RWPE1 (cell line): ENCODE measurements around the gene IL17A.

Source experiments
- CTCF ChIA-PET: fragments of 350-600 bp; sonication (Branson Sonifier 250); formaldehyde crosslinking; extraction: SDS; loops from one replicate; lab custom pipeline; 2021; lab: Yijun Ruan, JAX
- POLR2A ChIA-PET: fragments of 400-600 bp; formaldehyde crosslinking; extraction: SDS; loops from one replicate; lab custom pipeline; 2020; ENCODE audit warnings: antibody characterized with exemption; ENCODE audit not compliant: low non-redundant PET; lab: Yijun Ruan, JAX
- DNase-seq: peaks from one replicate; pipeline ENCODE4 v3.0.0; 2012; ENCODE audit warnings: low spot score
- H3K27ac ChIP-seq: fragments of 450-650 bp; 2 replicates; pipeline ENCODE4 v1.5.1; 2017
- TF ChIP-seq, protein P1 (sequence below): fragments of 450-650 bp; conservative IDR thresholded peaks from 2 replicates; pipeline ENCODE4 v1.5.1; 2017; ENCODE audit warnings: low read depth, mild to moderate bottlenecking

The IL17A gene

DNA sequence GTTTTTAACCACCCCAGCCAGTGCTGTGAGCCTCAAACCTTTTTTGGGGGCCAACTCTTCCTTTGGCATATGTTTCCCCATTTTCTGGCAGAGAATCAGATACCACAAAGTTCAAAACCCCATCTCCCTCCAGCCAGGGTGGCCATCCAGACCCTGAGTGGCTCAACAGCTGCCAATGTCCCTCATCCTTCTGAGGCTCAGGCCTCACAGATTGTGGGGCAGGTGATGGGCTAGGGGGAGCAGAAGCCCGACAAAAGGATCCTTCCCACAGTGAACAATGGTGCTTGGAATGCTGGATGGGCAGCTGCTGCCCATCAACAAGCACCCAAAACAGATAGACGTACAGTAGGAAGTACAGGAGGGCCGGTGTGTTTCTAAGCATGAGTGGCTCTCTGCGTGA, 42.6 kb upstream of the IL17A start:
- CTCF ChIA-PET = no interaction called here
- POLR2A ChIA-PET = no interaction called here
- no peak overlapping the region for H3K27ac ChIP-seq
- TF ChIP-seq, protein P1, sequence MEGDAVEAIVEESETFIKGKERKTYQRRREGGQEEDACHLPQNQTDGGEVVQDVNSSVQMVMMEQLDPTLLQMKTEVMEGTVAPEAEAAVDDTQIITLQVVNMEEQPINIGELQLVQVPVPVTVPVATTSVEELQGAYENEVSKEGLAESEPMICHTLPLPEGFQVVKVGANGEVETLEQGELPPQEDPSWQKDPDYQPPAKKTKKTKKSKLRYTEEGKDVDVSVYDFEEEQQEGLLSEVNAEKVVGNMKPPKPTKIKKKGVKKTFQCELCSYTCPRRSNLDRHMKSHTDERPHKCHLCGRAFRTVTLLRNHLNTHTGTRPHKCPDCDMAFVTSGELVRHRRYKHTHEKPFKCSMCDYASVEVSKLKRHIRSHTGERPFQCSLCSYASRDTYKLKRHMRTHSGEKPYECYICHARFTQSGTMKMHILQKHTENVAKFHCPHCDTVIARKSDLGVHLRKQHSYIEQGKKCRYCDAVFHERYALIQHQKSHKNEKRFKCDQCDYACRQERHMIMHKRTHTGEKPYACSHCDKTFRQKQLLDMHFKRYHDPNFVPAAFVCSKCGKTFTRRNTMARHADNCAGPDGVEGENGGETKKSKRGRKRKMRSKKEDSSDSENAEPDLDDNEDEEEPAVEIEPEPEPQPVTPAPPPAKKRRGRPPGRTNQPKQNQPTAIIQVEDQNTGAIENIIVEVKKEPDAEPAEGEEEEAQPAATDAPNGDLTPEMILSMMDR = no peak
- no peak for DNase-seq

DNA sequence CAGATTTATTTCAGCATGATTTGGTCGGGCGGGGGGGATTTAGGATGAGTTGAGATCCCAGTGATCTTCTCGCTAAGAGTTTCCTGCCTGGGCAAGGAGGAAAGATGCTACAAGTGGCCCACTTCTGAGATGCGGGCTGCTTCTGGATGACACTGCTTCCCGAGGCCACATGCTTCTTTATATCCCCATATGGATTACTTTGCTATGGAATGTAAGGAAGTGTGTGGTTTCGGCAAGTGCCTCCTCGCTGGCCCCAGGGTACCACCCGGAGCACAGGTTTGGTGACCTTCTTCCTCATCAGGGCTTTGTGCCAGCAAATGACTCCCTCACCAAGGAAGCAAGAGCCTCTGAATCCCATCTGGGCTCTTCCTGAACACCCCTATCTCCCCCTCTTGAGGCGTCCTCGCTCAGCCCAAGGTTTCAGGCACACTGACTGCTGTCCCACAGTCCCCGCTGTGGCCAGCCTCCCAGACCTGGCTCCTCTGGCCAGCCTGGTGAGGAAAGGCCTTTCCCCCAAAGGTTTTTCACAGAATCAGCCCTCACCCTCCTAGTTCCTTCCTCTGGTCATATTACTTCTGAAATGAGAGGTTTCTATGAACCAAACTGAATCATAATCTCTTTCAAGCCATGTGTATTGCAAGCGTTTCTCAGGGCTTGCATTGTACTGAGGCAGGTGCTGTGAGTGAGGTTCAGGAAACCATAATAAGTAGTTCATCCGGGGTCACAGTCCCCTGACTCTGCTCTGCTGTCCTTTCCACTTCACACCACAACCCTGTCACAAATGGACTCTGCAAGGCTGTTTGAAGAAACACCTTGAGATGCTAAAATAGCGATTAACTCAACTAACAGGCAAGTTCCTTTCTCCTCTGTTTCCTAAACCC, 41.7 kb upstream of the IL17A start:
- ChIA-PET POLR2A (no interaction called here), CTCF (no interaction called here)
- TF ChIP-seq, protein P1 = no peak
- no peak overlapping the region for H3K27ac ChIP-seq
- no peak for DNase-seq

DNA sequence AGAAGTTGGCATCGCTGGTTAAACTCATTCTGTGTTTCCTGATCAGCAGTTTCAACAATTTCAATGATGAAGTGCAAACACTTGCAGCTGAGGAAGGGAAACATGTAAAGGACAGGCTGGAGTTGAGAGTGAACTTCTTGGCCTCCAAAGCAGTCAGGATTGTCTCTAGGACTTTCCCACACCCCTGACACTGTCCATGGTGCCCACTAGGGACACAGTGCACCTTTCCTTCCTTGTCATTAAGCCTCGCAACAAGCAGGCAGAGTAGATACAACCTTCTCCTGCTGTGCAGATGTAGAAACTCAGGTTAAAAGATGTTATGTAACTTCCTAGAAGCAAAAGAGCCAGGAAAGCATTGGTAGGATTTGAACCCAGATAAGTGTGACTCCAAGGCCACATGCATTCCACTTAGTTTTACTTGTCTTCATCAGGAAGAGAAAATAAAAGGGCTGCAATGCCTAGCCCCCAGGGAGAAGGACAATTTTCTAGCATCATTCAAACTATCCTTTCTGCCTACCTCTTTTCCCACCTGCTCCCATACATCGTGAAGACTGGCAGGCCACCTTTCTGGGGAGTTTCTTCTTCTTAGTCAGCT, 39.2 kb upstream of the IL17A start:
- no peak overlapping the region for H3K27ac ChIP-seq
- no peak for DNase-seq
- ChIA-PET CTCF (no interaction called here), POLR2A (no interaction called here)
- TF ChIP-seq, protein P1 = no peak

DNA sequence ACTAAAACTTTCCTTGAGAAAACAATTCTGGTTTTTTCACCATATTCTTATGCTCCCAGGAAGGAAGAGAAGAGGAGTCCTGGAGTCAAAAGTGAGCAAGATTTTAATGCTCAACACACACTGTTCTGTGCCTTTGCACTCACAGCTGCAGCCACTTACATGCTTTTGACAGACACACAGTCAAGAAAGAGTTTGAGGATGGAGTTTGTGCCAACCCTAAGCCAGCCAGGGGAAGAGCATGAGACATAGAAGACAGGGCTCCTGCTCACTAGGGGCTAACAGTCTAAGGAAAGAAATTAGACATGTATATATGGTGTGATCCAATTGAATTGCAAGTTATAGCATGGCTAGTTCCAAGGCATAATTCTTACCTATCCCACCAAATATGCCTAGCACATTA, 37.1 kb upstream of the IL17A start:
- DNase-seq = no peak
- TF ChIP-seq, protein P1 = no peak
- POLR2A ChIA-PET = no interaction called here
- CTCF ChIA-PET = no interaction called here
- H3K27ac ChIP-seq = no peak overlapping the region

DNA sequence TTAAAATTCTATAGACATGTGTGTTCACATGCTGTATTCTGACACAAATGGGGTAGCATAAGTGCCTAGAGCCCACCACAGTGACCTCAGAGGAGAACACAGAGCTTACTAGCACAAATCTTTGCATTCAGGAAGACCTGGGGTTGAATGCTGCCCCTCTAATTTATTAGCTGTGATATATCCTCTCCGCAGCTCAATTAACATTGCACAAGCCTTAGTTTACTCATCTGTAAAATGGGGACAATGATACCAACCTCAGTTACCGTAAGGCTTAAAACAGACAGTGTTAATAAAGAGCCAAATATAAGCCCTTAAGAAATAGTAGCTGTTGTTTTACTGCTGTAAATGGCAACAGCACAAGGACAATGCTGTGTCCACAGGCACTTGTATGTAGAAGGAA, 36.2 kb upstream of the IL17A start:
- ChIA-PET CTCF (interaction anchor here (0.5 to 0.7 kb wide), 2 partner anchors 23 to 85 kb away, joined by 3 read pairs; no protein-coding TSS in a partner anchor), POLR2A (no interaction called here)
- no peak for DNase-seq
- H3K27ac ChIP-seq = no peak overlapping the region
- TF ChIP-seq, protein P1 = no peak

DNA sequence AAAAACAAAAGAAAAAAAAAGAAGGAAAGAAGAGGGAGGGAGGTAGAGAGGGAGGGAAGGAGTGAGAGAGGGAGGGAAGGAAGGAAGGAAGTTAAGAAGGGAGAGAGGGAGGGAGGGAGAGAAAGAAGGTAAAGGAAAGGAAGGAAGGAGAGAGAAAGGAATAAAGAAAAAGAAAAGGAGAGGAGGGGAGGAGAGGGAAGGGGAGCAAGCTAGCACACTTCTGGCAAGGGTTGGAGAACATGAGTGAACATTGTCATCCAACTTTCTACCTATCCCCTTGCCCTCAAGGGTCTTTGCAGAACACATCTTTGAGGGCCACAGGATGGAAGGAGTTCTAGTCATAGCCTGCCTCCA, 34.1 kb upstream of the IL17A start:
- no peak overlapping the region for H3K27ac ChIP-seq
- ChIA-PET POLR2A (no interaction called here), CTCF (no interaction called here)
- TF ChIP-seq, protein P1 = no peak
- no peak for DNase-seq
